Neural cell (in vitro differentiated cells): Measurements from ENCODE around the gene HNRNPF. TPM values are rescaled to one million over a fixed set of nuclear protein-coding genes. Genes with fewer than 3 reads are reported as not detected.
A peak's percentile ranks its signal among the peaks of the same experiment; 100 is the strongest.

Experiments
- H2AFZ ChIP-seq: fragments of 200-600, 300-800 bp; sonication (generic), shearing (Covaris generic); 2 replicates; pipeline ENCODE4 v1.6.0; 2014; ENCODE audit warnings: low read depth, mild to moderate bottlenecking, antibody characterized with exemption, low read length, moderate library complexity
- H3F3A ChIP-seq: fragments of 200-600 bp; shearing (Covaris generic); 2 replicates; pipeline ENCODE4 v1.6.1; 2016; ENCODE audit warnings: mild to moderate bottlenecking, moderate library complexity, mixed read lengths, antibody characterized with exemption, low read length; ENCODE audit not compliant: insufficient read depth, poor library complexity, severe bottlenecking
- H3K27ac ChIP-seq: fragments of 200-600, 300-800 bp; sonication (generic), shearing (Covaris generic); 2 replicates; pipeline ENCODE4 v1.5.1; 2014; ENCODE audit warnings: mild to moderate bottlenecking, low read length, moderate library complexity
- H3K27me3 ChIP-seq: fragments of 300-800, 200-600 bp; sonication (generic), shearing (Covaris generic); 2 replicates; pipeline ENCODE4 v1.6.0; 2014; ENCODE audit warnings: mild to moderate bottlenecking, low read depth, low read length, moderate library complexity; ENCODE audit not compliant: insufficient read depth
- H3K36me3 ChIP-seq: fragments of 300-800, 200-600 bp; sonication (generic), shearing (Covaris generic); 2 replicates; pipeline ENCODE4 v1.5.1; 2014; ENCODE audit warnings: mild to moderate bottlenecking, antibody characterized with exemption, low read length, moderate library complexity; ENCODE audit not compliant: insufficient read depth
- H3K4me2 ChIP-seq: fragments of 300-800, 200-600 bp; sonication (generic), shearing (Covaris generic); 2 replicates; pipeline ENCODE4 v1.6.0; 2014; ENCODE audit warnings: mild to moderate bottlenecking, low read length
- H3K4me3 ChIP-seq: fragments of 300-800, 200-600 bp; sonication (generic), shearing (Covaris generic); 2 replicates; pipeline ENCODE4 v1.5.1; 2014; ENCODE audit warnings: mild to moderate bottlenecking, low read length, moderate library complexity
- H3K79me2 ChIP-seq: fragments of 200-600 bp; shearing (Covaris generic); replicated peaks from 2 replicates; pipeline ENCODE4 v1.6.0; 2014; ENCODE audit warnings: mild to moderate bottlenecking, low read length, moderate library complexity; ENCODE audit not compliant: insufficient read depth
- H3K9ac ChIP-seq: fragments of 300-800, 200-600 bp; sonication (generic), shearing (Covaris generic); 2 replicates; pipeline ENCODE4 v1.6.1; 2016; ENCODE audit warnings: mild to moderate bottlenecking, low read length, mixed read lengths
- H3K9me2 ChIP-seq: fragments of 200-600 bp; shearing (Covaris generic); 2 replicates; pipeline ENCODE4 v1.6.1; 2016; ENCODE audit warnings: mild to moderate bottlenecking, low read length, mixed read lengths; ENCODE audit not compliant: insufficient read depth
- H3K9me3 ChIP-seq: fragments of 200-600, 300-800 bp; sonication (generic), shearing (Covaris generic); 2 replicates; pipeline ENCODE4 v1.6.1; 2016; ENCODE audit warnings: mild to moderate bottlenecking, mixed run types, low read length, moderate library complexity, mixed read lengths
- H4K20me1 ChIP-seq: fragments of 200-600 bp; shearing (Covaris generic); 2 replicates; pipeline ENCODE4 v1.6.1; 2016; ENCODE audit warnings: mild to moderate bottlenecking, mixed run types; ENCODE audit not compliant: insufficient read depth
- EZH2 ChIP-seq: fragments of 200-600, 300-800 bp; shearing (Covaris generic), sonication (generic); IDR thresholded peaks from 2 replicates; pipeline ENCODE4 v1.6.1; 2014; ENCODE audit warnings: antibody characterized with exemption, low read length, borderline replicate concordance, mild to moderate bottlenecking; ENCODE audit not compliant: insufficient read depth, poor library complexity, severe bottlenecking
- MXI1 ChIP-seq: fragments of 450-650 bp; conservative IDR thresholded peaks from 2 replicates; pipeline ENCODE4 v1.6.1; 2014; ENCODE audit warnings: antibody characterized with exemption, mild to moderate bottlenecking; ENCODE audit not compliant: poor library complexity, severe bottlenecking
- POLR2AphosphoS5 ChIP-seq: IDR thresholded peaks from 2 replicates; pipeline ENCODE4 v1.6.1; 2012
- TAF1 ChIP-seq: IDR thresholded peaks from 2 replicates; pipeline ENCODE4 v1.6.1; 2012; ENCODE audit warnings: low read depth
- polyA plus RNA-seq: library from polyadenylated mRNA; depleted of rRNA; stranded (reverse); fragments of >200 nt; gene quantifications from 2 replicates; pipeline ENCODE4 v1.2.3, GENCODE V29; 2014
- TF ChIP-seq, protein P1 (sequence below): fragments of 450-650 bp; IDR thresholded peaks from 2 replicates; pipeline ENCODE4 v1.5.1; 2014; ENCODE audit warnings: antibody characterized with exemption, mild to moderate bottlenecking, moderate library complexity; ENCODE audit not compliant: poor library complexity, severe bottlenecking
- TF ChIP-seq, protein P2 (sequence below): IDR thresholded peaks from 2 replicates; pipeline ENCODE4 v1.6.1; 2012; ENCODE audit warnings: borderline replicate concordance

The HNRNPF gene
- polyA plus RNA-seq, 1 donor from 2014 or later, result 65.0 TPM

DNA sequence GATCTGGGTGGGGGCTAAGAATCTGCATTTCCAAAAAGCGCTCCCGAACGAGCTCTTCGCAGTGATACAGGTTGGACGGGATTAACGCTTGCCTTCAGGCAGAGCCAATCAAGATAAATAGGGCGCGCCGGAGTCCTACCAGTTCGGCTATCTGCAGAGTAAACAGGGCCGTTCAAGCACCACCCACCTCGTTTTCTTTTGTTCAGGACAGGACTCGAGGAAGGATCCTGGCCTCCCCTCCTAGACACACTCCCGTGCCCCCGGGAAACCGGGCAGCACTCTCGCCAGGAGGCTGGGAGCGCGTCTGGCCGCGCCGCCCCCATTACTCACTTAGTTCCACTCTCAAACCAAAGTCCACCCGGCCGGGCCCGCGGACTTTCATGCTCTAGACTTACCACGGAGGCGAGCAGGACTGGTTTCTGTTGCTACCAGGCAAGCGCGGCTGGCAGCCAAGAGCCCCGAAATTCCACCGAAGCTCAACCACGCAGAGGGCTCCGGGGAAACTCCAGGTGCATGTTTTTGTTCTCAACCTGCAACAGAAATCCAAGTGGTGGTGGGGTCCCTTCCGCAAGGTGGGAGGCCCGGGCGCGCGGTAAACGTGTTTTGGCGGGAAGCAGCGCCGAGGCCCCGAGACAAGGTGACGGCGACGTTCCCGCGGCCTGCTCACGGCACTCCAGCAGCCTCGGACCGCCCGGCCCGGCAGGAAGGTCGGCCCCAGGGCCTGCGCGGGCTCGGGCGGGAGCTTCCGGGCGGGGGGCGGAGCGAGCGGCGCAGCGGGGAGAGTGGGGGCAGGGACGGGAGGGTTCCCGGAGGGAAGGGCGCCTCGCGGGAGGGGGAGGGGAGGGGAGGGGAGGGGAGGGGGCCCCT lies 12.7 kb downstream of the HNRNPF start:
- Histone ChIP-seq H4K20me1 (no peaks in the 10 kb centered on the region), H3K36me3 (no peaks in the 10 kb centered on the region), H3K4me3 (peak overlapping the region; percentile 68), H3K27ac (peak overlapping the region; percentile 59), H3F3A (no peaks in the 10 kb centered on the region), H3K9me2 (no peaks in the 10 kb centered on the region), H3K27me3 (no peaks in the 10 kb centered on the region), H3K9ac (peak overlapping the region; percentile 60), H3K79me2 (peaks cover 38% of the 10 kb centered on the region), H2AFZ (peak overlapping the region; percentile 4), H3K9me3 (no peaks in the 10 kb centered on the region), H3K4me2 (no peak overlapping the region)
- TF ChIP-seq, protein P1, sequence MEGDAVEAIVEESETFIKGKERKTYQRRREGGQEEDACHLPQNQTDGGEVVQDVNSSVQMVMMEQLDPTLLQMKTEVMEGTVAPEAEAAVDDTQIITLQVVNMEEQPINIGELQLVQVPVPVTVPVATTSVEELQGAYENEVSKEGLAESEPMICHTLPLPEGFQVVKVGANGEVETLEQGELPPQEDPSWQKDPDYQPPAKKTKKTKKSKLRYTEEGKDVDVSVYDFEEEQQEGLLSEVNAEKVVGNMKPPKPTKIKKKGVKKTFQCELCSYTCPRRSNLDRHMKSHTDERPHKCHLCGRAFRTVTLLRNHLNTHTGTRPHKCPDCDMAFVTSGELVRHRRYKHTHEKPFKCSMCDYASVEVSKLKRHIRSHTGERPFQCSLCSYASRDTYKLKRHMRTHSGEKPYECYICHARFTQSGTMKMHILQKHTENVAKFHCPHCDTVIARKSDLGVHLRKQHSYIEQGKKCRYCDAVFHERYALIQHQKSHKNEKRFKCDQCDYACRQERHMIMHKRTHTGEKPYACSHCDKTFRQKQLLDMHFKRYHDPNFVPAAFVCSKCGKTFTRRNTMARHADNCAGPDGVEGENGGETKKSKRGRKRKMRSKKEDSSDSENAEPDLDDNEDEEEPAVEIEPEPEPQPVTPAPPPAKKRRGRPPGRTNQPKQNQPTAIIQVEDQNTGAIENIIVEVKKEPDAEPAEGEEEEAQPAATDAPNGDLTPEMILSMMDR, result no peak
- TF ChIP-seq MXI1, result no peak
- TF ChIP-seq, protein P2, sequence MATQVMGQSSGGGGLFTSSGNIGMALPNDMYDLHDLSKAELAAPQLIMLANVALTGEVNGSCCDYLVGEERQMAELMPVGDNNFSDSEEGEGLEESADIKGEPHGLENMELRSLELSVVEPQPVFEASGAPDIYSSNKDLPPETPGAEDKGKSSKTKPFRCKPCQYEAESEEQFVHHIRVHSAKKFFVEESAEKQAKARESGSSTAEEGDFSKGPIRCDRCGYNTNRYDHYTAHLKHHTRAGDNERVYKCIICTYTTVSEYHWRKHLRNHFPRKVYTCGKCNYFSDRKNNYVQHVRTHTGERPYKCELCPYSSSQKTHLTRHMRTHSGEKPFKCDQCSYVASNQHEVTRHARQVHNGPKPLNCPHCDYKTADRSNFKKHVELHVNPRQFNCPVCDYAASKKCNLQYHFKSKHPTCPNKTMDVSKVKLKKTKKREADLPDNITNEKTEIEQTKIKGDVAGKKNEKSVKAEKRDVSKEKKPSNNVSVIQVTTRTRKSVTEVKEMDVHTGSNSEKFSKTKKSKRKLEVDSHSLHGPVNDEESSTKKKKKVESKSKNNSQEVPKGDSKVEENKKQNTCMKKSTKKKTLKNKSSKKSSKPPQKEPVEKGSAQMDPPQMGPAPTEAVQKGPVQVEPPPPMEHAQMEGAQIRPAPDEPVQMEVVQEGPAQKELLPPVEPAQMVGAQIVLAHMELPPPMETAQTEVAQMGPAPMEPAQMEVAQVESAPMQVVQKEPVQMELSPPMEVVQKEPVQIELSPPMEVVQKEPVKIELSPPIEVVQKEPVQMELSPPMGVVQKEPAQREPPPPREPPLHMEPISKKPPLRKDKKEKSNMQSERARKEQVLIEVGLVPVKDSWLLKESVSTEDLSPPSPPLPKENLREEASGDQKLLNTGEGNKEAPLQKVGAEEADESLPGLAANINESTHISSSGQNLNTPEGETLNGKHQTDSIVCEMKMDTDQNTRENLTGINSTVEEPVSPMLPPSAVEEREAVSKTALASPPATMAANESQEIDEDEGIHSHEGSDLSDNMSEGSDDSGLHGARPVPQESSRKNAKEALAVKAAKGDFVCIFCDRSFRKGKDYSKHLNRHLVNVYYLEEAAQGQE, result no peak
- TF ChIP-seq TAF1, result no peak
- no peak for TF ChIP-seq POLR2AphosphoS5
- no peak for TF ChIP-seq EZH2

DNA sequence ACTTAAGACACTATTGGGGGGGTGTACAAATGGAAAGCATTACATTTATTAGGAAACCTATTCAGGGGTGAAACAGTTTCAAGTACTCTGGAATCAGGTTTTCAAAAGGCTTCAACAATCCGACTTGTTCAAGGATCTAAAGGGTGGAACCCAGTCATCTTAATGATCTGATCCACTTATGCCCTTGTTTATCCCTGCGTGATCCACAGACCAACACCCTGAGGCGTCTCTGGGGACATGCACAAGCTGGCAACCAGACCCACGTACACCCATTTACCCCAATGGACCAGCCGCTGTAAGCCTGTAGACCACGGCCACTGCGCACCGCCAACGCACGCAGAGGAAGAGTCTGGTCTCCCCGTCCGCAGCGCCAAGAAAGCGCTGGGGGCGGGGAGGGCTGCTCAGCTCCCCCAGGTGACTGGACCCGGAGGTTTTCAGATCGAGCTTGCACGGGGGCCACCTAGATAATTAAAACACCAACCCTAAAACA lies 13.4 kb downstream of the HNRNPF start:
- Histone ChIP-seq H3K4me2 (no peak overlapping the region), H2AFZ (no peak overlapping the region), H4K20me1 (no peaks in the 10 kb centered on the region), H3K4me3 (peak overlapping the region; percentile 68), H3K9me3 (no peaks in the 10 kb centered on the region), H3K9ac (peak overlapping the region; percentile 60), H3K9me2 (no peaks in the 10 kb centered on the region), H3K27me3 (no peaks in the 10 kb centered on the region), H3K36me3 (no peaks in the 10 kb centered on the region), H3K79me2 (peaks cover 33% of the 10 kb centered on the region), H3K27ac (no peak overlapping the region), H3F3A (no peaks in the 10 kb centered on the region)
- TF ChIP-seq, protein P2, result no peak
- TF ChIP-seq, protein P1, result no peak
- no peak for TF ChIP-seq MXI1
